K562 (cell line): ENCODE results near the gene RBMX. TPM values are rescaled to one million over a fixed set of nuclear protein-coding genes. Genes with fewer than 3 reads are reported as not detected.

ENCODE experiments used
- ATAC-seq: fragments of 200-7000 bp; cut with Tn5 transposase; 3 replicates; pipeline ENCODE4 v1.9.1; 2020; ENCODE audit warnings: moderate library complexity
- BruUV-seq: library from RNA; stranded (reverse); fragments of 400-500 nt; replicated peaks from 2 replicates; lab custom pipeline; 2021; lab: Mats Ljungman, UMichigan
- CTCF ChIA-PET: fragments of 300-600 bp; formaldehyde crosslinking; extraction: SDS; loops from one replicate; lab custom pipeline; 2021; ENCODE audit warnings: low intra/inter-chr PET ratio; lab: Yijun Ruan, JAX
- POLR2A ChIA-PET: fragments of 300-600, 350-650 bp; sonication (Branson Sonifier 250); formaldehyde crosslinking; extraction: SDS; loops from one replicate; lab custom pipeline; 2021; ENCODE audit warnings: antibody characterized with exemption, inconsistent platforms; lab: Yijun Ruan, JAX
- DNase-seq, 4 experiments: peaks; one replicate each; pipeline versions ENCODE4 v3.0.0 to v3.0.0-alpha.2; 2011 to 2018; ENCODE audit warnings: low spot score in 3 of 4, mixed read lengths in 3 of 4; ENCODE audit errors: extremely low read depth in 1 of 4
- FAIRE-seq: peaks from 2 replicates; lab custom pipeline; 2011; peaks lifted over from hg19 to GRCh38; lab: Jason Lieb, UNC
- H2AFZ ChIP-seq: 2 replicates; pipeline ENCODE4 v1.6.0; 2011; ENCODE audit warnings: low read depth, low read length, control low read depth, inconsistent platforms
- H3K27ac ChIP-seq: fragments of 200-600 bp; 3 replicates; pipeline ENCODE4 v1.8.0; 2011; ENCODE audit warnings: low read depth, mild to moderate bottlenecking, control low read depth, inconsistent platforms, low read length, moderate library complexity, mixed read lengths; ENCODE audit errors: extremely low read depth
- H3K27me3 ChIP-seq, 2 experiments: fragments of 300-600 bp in 1 of 2; 2 replicates in 1 of 2; 3 replicates in 1 of 2; pipeline versions ENCODE4 v1.6.0 to v1.8.0; 2011; ENCODE audit warnings: inconsistent platforms in 2 of 2, low read length in 2 of 2, mild to moderate bottlenecking in 1 of 2, mixed read lengths in 1 of 2, moderate library complexity in 1 of 2; ENCODE audit not compliant: control insufficient read depth in 2 of 2, insufficient read depth in 2 of 2
- H3K36me3 ChIP-seq: fragments of 300-600 bp; 3 replicates; pipeline ENCODE4 v1.8.0; 2011; ENCODE audit warnings: mild to moderate bottlenecking, low read length, inconsistent platforms; ENCODE audit not compliant: control insufficient read depth, insufficient read depth
- H3K4me1 ChIP-seq, 2 experiments: fragments of 200-600 bp in 1 of 2; replicated peaks in 1 of 2; 2 replicates in 1 of 2; 3 replicates in 1 of 2; pipeline versions ENCODE4 v1.5.1 to v1.8.0; 2011; ENCODE audit warnings: inconsistent platforms in 2 of 2, low read length in 2 of 2, mild to moderate bottlenecking in 1 of 2, mixed read lengths in 1 of 2, moderate library complexity in 1 of 2; ENCODE audit not compliant: control insufficient read depth in 2 of 2, insufficient read depth in 2 of 2
- H3K4me2 ChIP-seq: 2 replicates; pipeline ENCODE4 v1.6.1; 2011; ENCODE audit warnings: low read length, control low read depth, inconsistent platforms, mixed read lengths; ENCODE audit not compliant: insufficient read depth
- H3K4me3 ChIP-seq: fragments of 200-600 bp; sonication (generic), shearing (Covaris generic); 2 replicates; pipeline ENCODE4 v1.5.1; 2016; ENCODE audit warnings: control low read depth, inconsistent platforms
- H3K79me2 ChIP-seq: fragments of 200-600 bp; 3 replicates; pipeline ENCODE4 v1.8.0; 2011; ENCODE audit warnings: low read length, inconsistent platforms; ENCODE audit not compliant: control insufficient read depth, insufficient read depth
- H3K9ac ChIP-seq, 2 experiments: 2 replicates each; pipeline versions ENCODE4 v1.6.0 to v1.6.1; 2011; ENCODE audit warnings: low read depth in 2 of 2, low read length in 2 of 2, control low read depth in 1 of 2, inconsistent platforms in 1 of 2, mild to moderate bottlenecking in 1 of 2, mixed read lengths in 1 of 2; ENCODE audit not compliant: insufficient read depth in 1 of 2
- H3K9me1 ChIP-seq: one replicate; pipeline ENCODE4 v1.6.0; 2011; ENCODE audit warnings: inconsistent platforms, mild to moderate bottlenecking, low read length, moderate library complexity; ENCODE audit not compliant: control insufficient read depth, insufficient read depth
- H3K9me3 ChIP-seq: replicated peaks from 2 replicates; pipeline ENCODE4 v1.5.1; 2011; ENCODE audit warnings: low read depth, low read length, inconsistent platforms; ENCODE audit not compliant: control insufficient read depth, insufficient read depth
- H4K20me1 ChIP-seq: replicated peaks from 2 replicates; pipeline ENCODE4 v1.6.1; 2011; ENCODE audit warnings: low read length, inconsistent platforms, mixed read lengths; ENCODE audit not compliant: control insufficient read depth, insufficient read depth
- CEBPG ChIP-seq, 3 experiments: fragments of 200-800 bp in 1 of 3; sonication (Bioruptor generic) in 1 of 3; sonication (generic) in 1 of 3; formaldehyde crosslinking in 1 of 3; IDR thresholded peaks in 2 of 3; conservative IDR thresholded peaks in 1 of 3; 2 replicates each; pipeline versions ENCODE4 v1.6.1 to v1.8.0; 2016 to 2022; ENCODE audit warnings: missing compliant biosample characterization in 2 of 3, missing genetic modification characterization in 2 of 3, mild to moderate bottlenecking in 1 of 3, missing genetic modification reagents in 1 of 3
- L3MBTL2 ChIP-seq: fragments of 450-650 bp; IDR thresholded peaks from 2 replicates; pipeline ENCODE4 v1.6.1; 2016; ENCODE audit warnings: mild to moderate bottlenecking, moderate library complexity
- NCOA1 ChIP-seq: fragments of 450-650 bp; IDR thresholded peaks from 2 replicates; pipeline ENCODE4 v1.6.1; 2016; ENCODE audit warnings: low read depth
- WGBS: fragments of 100-300 bp; shearing (Covaris generic); methylation state at CpG from one replicate; pipeline ENCODE4 v1.1.6; 2016; ENCODE audit warnings: low coverage, mixed read lengths; ENCODE audit not compliant: insufficient coverage; ENCODE audit errors: missing lambda C conversion rate; 5-methylcytosine and 5-hydroxymethylcytosine counted together
- in situ Hi-C: fragments of 300-500 bp; cut with MboI; formaldehyde crosslinking; loops from 4 replicates; pipeline ENCODE4 v1.15.0; 2018; ENCODE audit warnings: inconsistent platforms, mixed read lengths
- intact Hi-C: fragments of 100-400 bp; cut with micrococcal nuclease; formaldehyde crosslinking; loops from 2 replicates; pipeline ENCODE4 v1.14.2; 2022
- polyA plus RNA-seq, 8 experiments: library from polyadenylated mRNA; depleted of rRNA in 4 of 8; stranded (reverse) in 5 of 8; unstranded in 3 of 8; fragments of >200 nt; fragmentation: Nextera tagmentation in 2 of 8; fragmentation: Illumina TruSeq in 1 of 8; extraction: Ambion mirVana in 2 of 8; extraction: Trizol in 1 of 8; gene quantifications; 2 replicates each; pipeline versions ENCODE4 v1.2.1 to v1.2.3, GENCODE V29; 2011 to 2014; ENCODE audit warnings: inconsistent platforms in 1 of 8, missing spikeins in 1 of 8
- total RNA-seq, 7 experiments: library from RNA; depleted of rRNA in 6 of 7; stranded (reverse); fragments of >200 nt in 6 of 7; fragmentation: Illumina TruSeq in 2 of 7; extraction: Trizol in 2 of 7; gene quantifications; 2 replicates each; pipeline versions ENCODE4 v1.2.1 to v1.2.3, GENCODE V29; 2011 to 2021; ENCODE audit warnings: low replicate concordance in 1 of 7
- TF ChIP-seq, protein P1 (sequence below): fragments of 450-650 bp; IDR thresholded peaks from 2 replicates; pipeline ENCODE4 v1.6.1; 2016; ENCODE audit warnings: mild to moderate bottlenecking, moderate library complexity

RBMX gene
- total and polyA plus RNA-seq, 9 of the 15 experiments (the other 6 are each of a cell fraction or from before 2014, with no cell fraction given), result 405 to 671 (median 540) TPM

DNA sequence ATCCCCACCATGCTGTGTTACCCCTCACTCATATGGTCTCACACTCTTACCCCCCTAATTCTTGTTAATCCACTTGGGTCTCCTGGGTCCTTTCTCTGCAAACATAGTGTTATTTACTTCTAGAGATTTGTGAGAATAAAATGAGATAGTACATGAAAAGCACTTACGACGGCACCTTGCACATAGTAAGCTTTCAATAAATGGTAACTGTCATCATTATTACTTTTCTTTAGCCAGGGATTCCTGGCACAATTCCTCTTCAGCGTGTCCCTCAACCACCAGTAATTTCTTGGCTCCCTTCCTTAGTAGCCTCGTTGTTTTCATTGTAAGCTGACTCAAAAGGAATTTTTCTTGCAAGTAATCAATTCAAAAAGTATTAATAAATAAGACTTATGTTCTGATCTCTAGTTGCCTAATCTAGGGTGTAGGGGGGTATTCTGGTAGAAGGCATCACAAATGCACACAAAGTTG is 30.1 kb upstream of the RBMX start:
- H3K36me3 ChIP-seq, result no peaks in the 10 kb centered on the region; the same call in 2 of the 3 replicates
- ChIA-PET CTCF (no interaction called here), POLR2A (interaction anchor here (0.7 to 2.9 kb wide), 3 partner anchors 30 to 36 kb away, joined by 3 to 24 read pairs (median 5); partner anchors contain the start of gene RBMX)
- H3K9me1 ChIP-seq, result no peaks in the 10 kb centered on the region
- no peaks in the 10 kb centered on the region for H3K9me3 ChIP-seq
- peaks cover 38% of the 10 kb centered on the region for H3K79me2 ChIP-seq
- peak overlapping the region; percentile 71 for H2AFZ ChIP-seq
- DNase-seq (no peak), ATAC-seq (no peak), FAIRE-seq (no peak)
- peak overlapping the region; percentile 70 for H3K27ac ChIP-seq
- peak overlapping the region in 1 of 2 experiments; percentile 75; a peak in 2 of 4 replicates for H3K9ac ChIP-seq
- BruUV-seq, result TSS peak; percentile 39
- peak overlapping the region; percentile 94 for H3K4me2 ChIP-seq
- intact Hi-C loops, result loop anchor here (1.0 to 5.0 kb wide), 3 partner anchors 26 to 198 kb away; partner anchors contain the start of gene RBMX
- in situ Hi-C loops, result no loop called here
- H3K4me3 ChIP-seq, result peak overlapping the region; percentile 58
- peaks cover 12 to 15% of the 10 kb centered on the region in 2 experiments for H3K4me1 ChIP-seq
- 0% methylated on average over 4 of the region's 4 CpGs for WGBS
- no peaks in the 10 kb centered on the region for H4K20me1 ChIP-seq
- H3K27me3 ChIP-seq, result no peaks in the 10 kb centered on the region
- TF ChIP-seq CEBPG (CRISPR knock-in tag; IDR thresholded peaks at IDR 0.05) (no peak), CEBPG (tag; conservative IDR thresholded peaks at IDR 0.05 in 1 of 2, IDR thresholded peaks at IDR 0.05 in 1 of 2) (peak in 1 of 2 experiments; percentile 42; a peak in 1 of 4 replicates), NCOA1 (no peak), L3MBTL2 (0 out of 2 replicates have a peak, but pooled peaks have one; percentile 10)
- TF ChIP-seq, protein P1, sequence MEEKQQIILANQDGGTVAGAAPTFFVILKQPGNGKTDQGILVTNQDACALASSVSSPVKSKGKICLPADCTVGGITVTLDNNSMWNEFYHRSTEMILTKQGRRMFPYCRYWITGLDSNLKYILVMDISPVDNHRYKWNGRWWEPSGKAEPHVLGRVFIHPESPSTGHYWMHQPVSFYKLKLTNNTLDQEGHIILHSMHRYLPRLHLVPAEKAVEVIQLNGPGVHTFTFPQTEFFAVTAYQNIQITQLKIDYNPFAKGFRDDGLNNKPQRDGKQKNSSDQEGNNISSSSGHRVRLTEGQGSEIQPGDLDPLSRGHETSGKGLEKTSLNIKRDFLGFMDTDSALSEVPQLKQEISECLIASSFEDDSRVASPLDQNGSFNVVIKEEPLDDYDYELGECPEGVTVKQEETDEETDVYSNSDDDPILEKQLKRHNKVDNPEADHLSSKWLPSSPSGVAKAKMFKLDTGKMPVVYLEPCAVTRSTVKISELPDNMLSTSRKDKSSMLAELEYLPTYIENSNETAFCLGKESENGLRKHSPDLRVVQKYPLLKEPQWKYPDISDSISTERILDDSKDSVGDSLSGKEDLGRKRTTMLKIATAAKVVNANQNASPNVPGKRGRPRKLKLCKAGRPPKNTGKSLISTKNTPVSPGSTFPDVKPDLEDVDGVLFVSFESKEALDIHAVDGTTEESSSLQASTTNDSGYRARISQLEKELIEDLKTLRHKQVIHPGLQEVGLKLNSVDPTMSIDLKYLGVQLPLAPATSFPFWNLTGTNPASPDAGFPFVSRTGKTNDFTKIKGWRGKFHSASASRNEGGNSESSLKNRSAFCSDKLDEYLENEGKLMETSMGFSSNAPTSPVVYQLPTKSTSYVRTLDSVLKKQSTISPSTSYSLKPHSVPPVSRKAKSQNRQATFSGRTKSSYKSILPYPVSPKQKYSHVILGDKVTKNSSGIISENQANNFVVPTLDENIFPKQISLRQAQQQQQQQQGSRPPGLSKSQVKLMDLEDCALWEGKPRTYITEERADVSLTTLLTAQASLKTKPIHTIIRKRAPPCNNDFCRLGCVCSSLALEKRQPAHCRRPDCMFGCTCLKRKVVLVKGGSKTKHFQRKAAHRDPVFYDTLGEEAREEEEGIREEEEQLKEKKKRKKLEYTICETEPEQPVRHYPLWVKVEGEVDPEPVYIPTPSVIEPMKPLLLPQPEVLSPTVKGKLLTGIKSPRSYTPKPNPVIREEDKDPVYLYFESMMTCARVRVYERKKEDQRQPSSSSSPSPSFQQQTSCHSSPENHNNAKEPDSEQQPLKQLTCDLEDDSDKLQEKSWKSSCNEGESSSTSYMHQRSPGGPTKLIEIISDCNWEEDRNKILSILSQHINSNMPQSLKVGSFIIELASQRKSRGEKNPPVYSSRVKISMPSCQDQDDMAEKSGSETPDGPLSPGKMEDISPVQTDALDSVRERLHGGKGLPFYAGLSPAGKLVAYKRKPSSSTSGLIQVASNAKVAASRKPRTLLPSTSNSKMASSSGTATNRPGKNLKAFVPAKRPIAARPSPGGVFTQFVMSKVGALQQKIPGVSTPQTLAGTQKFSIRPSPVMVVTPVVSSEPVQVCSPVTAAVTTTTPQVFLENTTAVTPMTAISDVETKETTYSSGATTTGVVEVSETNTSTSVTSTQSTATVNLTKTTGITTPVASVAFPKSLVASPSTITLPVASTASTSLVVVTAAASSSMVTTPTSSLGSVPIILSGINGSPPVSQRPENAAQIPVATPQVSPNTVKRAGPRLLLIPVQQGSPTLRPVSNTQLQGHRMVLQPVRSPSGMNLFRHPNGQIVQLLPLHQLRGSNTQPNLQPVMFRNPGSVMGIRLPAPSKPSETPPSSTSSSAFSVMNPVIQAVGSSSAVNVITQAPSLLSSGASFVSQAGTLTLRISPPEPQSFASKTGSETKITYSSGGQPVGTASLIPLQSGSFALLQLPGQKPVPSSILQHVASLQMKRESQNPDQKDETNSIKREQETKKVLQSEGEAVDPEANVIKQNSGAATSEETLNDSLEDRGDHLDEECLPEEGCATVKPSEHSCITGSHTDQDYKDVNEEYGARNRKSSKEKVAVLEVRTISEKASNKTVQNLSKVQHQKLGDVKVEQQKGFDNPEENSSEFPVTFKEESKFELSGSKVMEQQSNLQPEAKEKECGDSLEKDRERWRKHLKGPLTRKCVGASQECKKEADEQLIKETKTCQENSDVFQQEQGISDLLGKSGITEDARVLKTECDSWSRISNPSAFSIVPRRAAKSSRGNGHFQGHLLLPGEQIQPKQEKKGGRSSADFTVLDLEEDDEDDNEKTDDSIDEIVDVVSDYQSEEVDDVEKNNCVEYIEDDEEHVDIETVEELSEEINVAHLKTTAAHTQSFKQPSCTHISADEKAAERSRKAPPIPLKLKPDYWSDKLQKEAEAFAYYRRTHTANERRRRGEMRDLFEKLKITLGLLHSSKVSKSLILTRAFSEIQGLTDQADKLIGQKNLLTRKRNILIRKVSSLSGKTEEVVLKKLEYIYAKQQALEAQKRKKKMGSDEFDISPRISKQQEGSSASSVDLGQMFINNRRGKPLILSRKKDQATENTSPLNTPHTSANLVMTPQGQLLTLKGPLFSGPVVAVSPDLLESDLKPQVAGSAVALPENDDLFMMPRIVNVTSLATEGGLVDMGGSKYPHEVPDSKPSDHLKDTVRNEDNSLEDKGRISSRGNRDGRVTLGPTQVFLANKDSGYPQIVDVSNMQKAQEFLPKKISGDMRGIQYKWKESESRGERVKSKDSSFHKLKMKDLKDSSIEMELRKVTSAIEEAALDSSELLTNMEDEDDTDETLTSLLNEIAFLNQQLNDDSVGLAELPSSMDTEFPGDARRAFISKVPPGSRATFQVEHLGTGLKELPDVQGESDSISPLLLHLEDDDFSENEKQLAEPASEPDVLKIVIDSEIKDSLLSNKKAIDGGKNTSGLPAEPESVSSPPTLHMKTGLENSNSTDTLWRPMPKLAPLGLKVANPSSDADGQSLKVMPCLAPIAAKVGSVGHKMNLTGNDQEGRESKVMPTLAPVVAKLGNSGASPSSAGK, result peak; percentile 23; the same call in 1 of the 2 replicates
